Fibroblast of lung (primary cell): ENCODE results near the gene NR3C2. TPM values are rescaled to one million over a fixed set of nuclear protein-coding genes. Genes with fewer than 3 reads are reported as not detected.

Experiments used
- DNase-seq, 2 donors: peaks; one replicate each; pipeline versions ENCODE4 v3.0.0 to v3.0.0-alpha.2; 2010; ENCODE audit warnings: low read depth in 2 of 2
- H2AFZ ChIP-seq: 2 replicates; pipeline ENCODE4 v1.5.1; 2012; ENCODE audit warnings: low read length, control low read depth, inconsistent platforms
- H3K27ac ChIP-seq: 2 replicates; pipeline ENCODE4 v1.5.1; 2011; ENCODE audit warnings: low read length, control low read depth; ENCODE audit not compliant: insufficient read depth
- H3K27me3 ChIP-seq: 2 replicates; pipeline ENCODE4 v1.5.1; 2011; ENCODE audit warnings: mild to moderate bottlenecking, low read length; ENCODE audit not compliant: control insufficient read depth, insufficient read depth
- H3K36me3 ChIP-seq: 2 replicates; pipeline ENCODE4 v1.5.1; 2011; ENCODE audit warnings: low read length; ENCODE audit not compliant: control insufficient read depth, insufficient read depth
- H3K4me1 ChIP-seq: 2 replicates; pipeline ENCODE4 v1.5.1; 2011; ENCODE audit warnings: low read length; ENCODE audit not compliant: control insufficient read depth, insufficient read depth; ENCODE audit errors: extremely low read depth
- H3K4me2 ChIP-seq: 2 replicates; pipeline ENCODE4 v1.5.1; 2011; ENCODE audit warnings: low read length, control low read depth; ENCODE audit not compliant: insufficient read depth; ENCODE audit errors: extremely low read depth
- H3K4me3 ChIP-seq, 4 experiments: fragments of 200-600 bp in 1 of 4; sonication (generic) in 1 of 4; replicated peaks in 1 of 4; 2 replicates each; pipeline ENCODE4 v1.5.1; 2011 to 2016; ENCODE audit warnings: low read length in 4 of 4, low read depth in 3 of 4, mild to moderate bottlenecking in 3 of 4, control low read depth in 2 of 4, inconsistent platforms in 1 of 4, mixed read lengths in 1 of 4; ENCODE audit not compliant: insufficient read depth in 1 of 4; ENCODE audit errors: control extremely low read depth in 1 of 4
- H3K79me2 ChIP-seq: 2 replicates; pipeline ENCODE4 v1.5.1; 2012; ENCODE audit warnings: mild to moderate bottlenecking, low read length, inconsistent platforms; ENCODE audit not compliant: control insufficient read depth, insufficient read depth
- H3K9ac ChIP-seq: 2 replicates; pipeline ENCODE4 v1.5.1; 2011; ENCODE audit warnings: mild to moderate bottlenecking, low read length, control low read depth; ENCODE audit not compliant: insufficient read depth
- H3K9me3 ChIP-seq: 2 replicates; pipeline ENCODE4 v1.5.1; 2012; ENCODE audit warnings: low read depth, low read length; ENCODE audit not compliant: control insufficient read depth, insufficient read depth
- H4K20me1 ChIP-seq: 2 replicates; pipeline ENCODE4 v1.5.1; 2011; ENCODE audit warnings: low read length; ENCODE audit not compliant: control insufficient read depth, insufficient read depth; ENCODE audit errors: extremely low read depth
- CTCF ChIP-seq, 2 donors: IDR thresholded peaks in 1 of 2; conservative IDR thresholded peaks in 1 of 2; 1 replicate in 1 of 2; 2 replicates in 1 of 2; pipeline ENCODE4 v1.5.1; 2011 to 2012; ENCODE audit warnings: low read length in 2 of 2, control low read depth in 1 of 2, inconsistent platforms in 1 of 2, low read depth in 1 of 2, mild to moderate bottlenecking in 1 of 2
- EZH2 ChIP-seq: IDR thresholded peaks from 2 replicates; pipeline ENCODE4 v1.5.1; 2012; ENCODE audit warnings: low read length, control low read depth, mild to moderate bottlenecking; ENCODE audit errors: missing control alignments
- polyA plus RNA-seq, 2 donors: library from polyadenylated mRNA; depleted of rRNA in 1 of 2; stranded (reverse) in 1 of 2; unstranded in 1 of 2; fragments of >200 nt; gene quantifications; 2 replicates each; pipeline ENCODE4 v1.2.1, GENCODE V29; 2011 to 2012; ENCODE audit warnings: missing spikeins in 1 of 2
- total RNA-seq: library from RNA; depleted of rRNA; stranded (reverse); fragments of >200 nt; gene quantifications from 2 replicates; pipeline ENCODE4 v1.2.1, GENCODE V29; 2014

NR3C2 gene
- total and polyA plus RNA-seq, 2 donors (not counting 1 experiment from before 2014, with no cell fraction given), result 1.9 to 7.4 TPM

- Histone ChIP-seq H2AFZ (no peak overlapping the region), H3K4me2 (no peak overlapping the region), H3K9me3 (no peaks in the 10 kb centered on the region), H3K4me1 (no peaks in the 10 kb centered on the region), H3K9ac (no peak overlapping the region), H3K27me3 (no peaks in the 10 kb centered on the region), H4K20me1 (no peaks in the 10 kb centered on the region), H3K4me3 (no peak overlapping the region), H3K79me2 (no peaks in the 10 kb centered on the region), H3K27ac (no peak overlapping the region), H3K36me3 (no peaks in the 10 kb centered on the region)
- TF ChIP-seq CTCF (conservative IDR thresholded peaks at IDR 0.05 in 1 of 2, IDR thresholded peaks at IDR 0.05 in 1 of 2; ENCODE audit: low read depth in 1 of 2, low read length in 2 of 2) (no peak), EZH2 (no peak)
- no peak for DNase-seq
These were observed 35.1 kb upstream of the NR3C2 start for GRCh38 chr4:148477276-148477675.

- Histone ChIP-seq H3K4me3 (no peak overlapping the region), H2AFZ (no peak overlapping the region), H3K27ac (no peak overlapping the region), H3K27me3 (no peaks in the 10 kb centered on the region), H3K4me1 (no peaks in the 10 kb centered on the region), H3K79me2 (no peaks in the 10 kb centered on the region), H3K9ac (no peak overlapping the region), H3K9me3 (no peaks in the 10 kb centered on the region), H3K4me2 (no peak overlapping the region), H3K36me3 (no peaks in the 10 kb centered on the region), H4K20me1 (no peaks in the 10 kb centered on the region)
- no peak for DNase-seq
- TF ChIP-seq CTCF (conservative IDR thresholded peaks at IDR 0.05 in 1 of 2, IDR thresholded peaks at IDR 0.05 in 1 of 2; ENCODE audit: low read depth in 1 of 2, low read length in 2 of 2), result no peak
- no peak for TF ChIP-seq EZH2
These were observed 27.7 kb upstream of the NR3C2 start for GRCh38 chr4:148469938-148470337.

- H3K36me3 ChIP-seq, result no peaks in the 10 kb centered on the region
- peak in 1 of 2 donors; percentile 6 for DNase-seq
These were observed 12.6 kb upstream of the NR3C2 start for GRCh38 chr4:148454835-148455234.

More at GRCh38 chr4:148454835-148455234, 12.6 kb upstream of the NR3C2 start:
- H3K4me2 ChIP-seq, result no peak overlapping the region
- H3K27ac ChIP-seq, result no peak overlapping the region
- no peaks in the 10 kb centered on the region for H3K79me2 ChIP-seq
- TF ChIP-seq EZH2 (no peak), CTCF (conservative IDR thresholded peaks at IDR 0.05 in 1 of 2, IDR thresholded peaks at IDR 0.05 in 1 of 2; ENCODE audit: low read depth in 1 of 2, low read length in 2 of 2) (no peak)
- H2AFZ ChIP-seq, result no peak overlapping the region
- H4K20me1 ChIP-seq, result no peaks in the 10 kb centered on the region
- no peaks in the 10 kb centered on the region for H3K4me1 ChIP-seq
- no peaks in the 10 kb centered on the region for H3K9me3 ChIP-seq
- H3K27me3 ChIP-seq, result no peaks in the 10 kb centered on the region
- H3K4me3 ChIP-seq, result no peak overlapping the region
- no peak overlapping the region for H3K9ac ChIP-seq
